GM23338 (cell line): ENCODE results near the gene KLK12. TPM values are rescaled to one million over a fixed set of nuclear protein-coding genes. Genes with fewer than 3 reads are reported as not detected.

Experiments used
- ATAC-seq: fragments of 200-7000 bp; cut with Tn5 transposase; 3 replicates; pipeline ENCODE4 v1.9.1; 2020
- DNase-seq: peaks from one replicate; pipeline ENCODE4 v3.0.0-alpha.2; 2015; ENCODE audit warnings: low spot score
- H2AFZ ChIP-seq: fragments of 200-600 bp; sonication (generic); 2 replicates; pipeline ENCODE4 v1.8.0; 2016; ENCODE audit warnings: antibody characterized with exemption, mild to moderate bottlenecking, moderate library complexity
- H3F3A ChIP-seq: fragments of 200-600 bp; sonication (generic); replicated peaks from 2 replicates; pipeline ENCODE4 v1.8.0; 2017; ENCODE audit warnings: antibody characterized with exemption, mixed run types, low read depth
- H3K27ac ChIP-seq: fragments of 200-600 bp; sonication (generic); 2 replicates; pipeline ENCODE4 v1.6.1; 2016; ENCODE audit warnings: low read depth
- H3K27me3 ChIP-seq: fragments of 200-600 bp; sonication (generic); 2 replicates; pipeline ENCODE4 v1.8.0; 2016; ENCODE audit warnings: mild to moderate bottlenecking, mixed run types, moderate library complexity; ENCODE audit not compliant: insufficient read depth
- H3K36me3 ChIP-seq: fragments of 200-600 bp; sonication (generic); 2 replicates; pipeline ENCODE4 v1.8.0; 2016; ENCODE audit warnings: mild to moderate bottlenecking; ENCODE audit not compliant: insufficient read depth
- H3K4me1 ChIP-seq: fragments of 200-600 bp; sonication (generic); 2 replicates; pipeline ENCODE4 v1.8.0; 2016; ENCODE audit warnings: mild to moderate bottlenecking, moderate library complexity; ENCODE audit not compliant: insufficient read depth
- H3K4me2 ChIP-seq: fragments of 200-600 bp; sonication (generic); 2 replicates; pipeline ENCODE4 v1.7.1; 2017; ENCODE audit warnings: mixed run types
- H3K4me3 ChIP-seq: fragments of 200-600 bp; sonication (generic); 2 replicates; pipeline ENCODE4 v1.6.1; 2016; ENCODE audit warnings: mixed run types
- H3K79me2 ChIP-seq: fragments of 200-600 bp; sonication (generic); replicated peaks from 2 replicates; pipeline ENCODE4 v1.8.0; 2017; ENCODE audit warnings: mild to moderate bottlenecking; ENCODE audit not compliant: insufficient read depth
- H3K9me2 ChIP-seq: fragments of 200-600 bp; sonication (generic); 2 replicates; pipeline ENCODE4 v1.8.0; 2017; ENCODE audit not compliant: insufficient read depth
- H4K20me1 ChIP-seq: fragments of 200-600 bp; sonication (generic); replicated peaks from 2 replicates; pipeline ENCODE4 v1.8.0; 2017; ENCODE audit warnings: mild to moderate bottlenecking; ENCODE audit not compliant: insufficient read depth
- H3K27ac Mint-ChIP-seq: 2 replicates; pipeline ENCODE4 v1.8.0; 2020; ENCODE audit warnings: inconsistent platforms, mild to moderate bottlenecking, moderate library complexity, mixed read lengths
- H3K27me3 Mint-ChIP-seq: 3 replicates; pipeline ENCODE4 v1.8.0; 2022; ENCODE audit warnings: low read depth, mild to moderate bottlenecking, moderate library complexity, mixed read lengths, inconsistent platforms; ENCODE audit not compliant: insufficient read depth, poor library complexity
- H3K36me3 Mint-ChIP-seq: 3 replicates; pipeline ENCODE4 v1.8.0; 2021; ENCODE audit warnings: low read depth, mild to moderate bottlenecking, inconsistent platforms, moderate library complexity, mixed read lengths
- H3K4me1 Mint-ChIP-seq: 3 replicates; pipeline ENCODE4 v1.8.0; 2020; ENCODE audit warnings: mild to moderate bottlenecking, inconsistent platforms, mixed read lengths
- H3K4me3 Mint-ChIP-seq: 3 replicates; pipeline ENCODE4 v1.8.0; 2021; ENCODE audit warnings: moderate library complexity, mild to moderate bottlenecking, inconsistent platforms, mixed read lengths
- H3K9me3 Mint-ChIP-seq: 3 replicates; pipeline ENCODE4 v1.8.0; 2020; ENCODE audit warnings: moderate library complexity, mild to moderate bottlenecking, inconsistent platforms, mixed read lengths
- CREB1 ChIP-seq: fragments of 250-450 bp; sonication (Bioruptor Pico); IDR thresholded peaks from 2 replicates; pipeline ENCODE4 v1.5.0; 2020; ENCODE audit warnings: low read depth, mild to moderate bottlenecking, moderate library complexity
- EZH2phosphoT487 ChIP-seq: fragments of 200-600 bp; sonication (generic); IDR thresholded peaks from one replicate; pipeline ENCODE4 v1.8.1; 2018; ENCODE audit warnings: antibody characterized with exemption; ENCODE audit not compliant: unreplicated experiment
- JUNB ChIP-seq: IDR thresholded peaks from one replicate; pipeline ENCODE4 v1.6.1; 2016; ENCODE audit warnings: antibody characterized with exemption; ENCODE audit not compliant: unreplicated experiment
- POLR2AphosphoS5 ChIP-seq: IDR thresholded peaks from 2 replicates; pipeline ENCODE4 v1.6.1; 2016; ENCODE audit warnings: antibody characterized with exemption, low read depth
- STAT1 ChIP-seq: IDR thresholded peaks from one replicate; pipeline ENCODE4 v1.6.1; 2016; ENCODE audit warnings: antibody characterized with exemption; ENCODE audit not compliant: unreplicated experiment
- ZNF114 ChIP-seq: fragments of 250-450 bp; sonication (Bioruptor Pico); IDR thresholded peaks from 2 replicates; pipeline ENCODE4 v1.5.0; 2020; ENCODE audit warnings: mild to moderate bottlenecking, moderate library complexity
- ZNF462 ChIP-seq: fragments of 250-450 bp; sonication (Bioruptor Pico); IDR thresholded peaks from 2 replicates; pipeline ENCODE4 v1.5.0; 2020; ENCODE audit warnings: mild to moderate bottlenecking, moderate library complexity
- polyA plus RNA-seq: library from polyadenylated mRNA; unstranded; fragments of >200 nt; fragmentation: Nextera tagmentation; extraction: Ambion mirVana; gene quantifications from 2 replicates; pipeline ENCODE4 v1.2.1, GENCODE V29; 2016
- total RNA-seq: library from RNA; depleted of rRNA; stranded (reverse); fragments of >200 nt; shearing (Covaris generic); gene quantifications from 2 replicates; pipeline ENCODE4 v1.2.3, GENCODE V29; 2014
- TF ChIP-seq, protein P1 (sequence below): IDR thresholded peaks from one replicate; pipeline ENCODE4 v1.6.1; 2018; ENCODE audit warnings: antibody characterized with exemption; ENCODE audit not compliant: unreplicated experiment

The KLK12 gene
- total and polyA plus RNA-seq, 2 experiments from 2014 or later, result not detected

GRCh38 chr19:51027873-51028272 is 6.9 kb downstream of the KLK12 start (continued):
- TF ChIP-seq CREB1 (CRISPR knock-in tag) (no peak), ZNF462 (CRISPR knock-in tag) (no peak), STAT1 (no peak), ZNF114 (CRISPR knock-in tag) (no peak)

DNA sequence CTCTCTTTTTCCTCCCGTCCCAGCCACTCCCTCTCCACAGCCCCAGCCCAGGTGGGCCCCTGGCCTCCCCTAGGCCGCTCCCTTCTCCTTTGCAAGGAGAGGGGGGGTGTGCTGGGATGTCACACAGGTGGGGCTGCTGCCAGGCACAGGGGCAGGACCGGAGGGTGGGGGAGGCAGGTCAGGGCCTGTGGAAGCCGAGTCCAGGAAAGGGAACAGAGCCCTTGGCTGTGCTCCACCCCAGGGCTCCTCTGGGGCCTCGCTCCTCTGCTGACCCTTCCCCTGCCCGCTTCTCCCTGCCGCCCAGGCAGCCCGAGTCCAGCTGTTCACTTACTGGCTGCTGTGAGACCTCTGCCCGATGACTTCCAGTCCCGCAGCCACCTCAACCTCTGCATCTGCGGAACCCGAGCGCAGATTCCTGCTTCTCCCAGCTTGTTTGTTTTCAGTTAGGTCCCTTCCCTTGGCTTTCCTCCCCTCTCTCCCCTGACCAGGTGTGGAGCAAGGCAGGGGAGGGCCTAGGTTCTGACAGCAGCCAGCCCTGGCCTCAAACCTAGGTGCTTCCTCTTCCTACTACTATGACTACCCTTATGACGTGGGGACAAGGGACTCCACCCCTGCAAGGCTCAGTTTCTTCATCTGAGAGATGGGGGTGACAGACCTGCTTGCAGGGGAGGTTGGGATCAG is 7.5 kb downstream of the KLK12 start:
- H3K27me3 ChIP-seq, result no peaks in the 10 kb centered on the region
- no peaks in the 10 kb centered on the region for H3K36me3 ChIP-seq
- H3F3A ChIP-seq, result no peaks in the 10 kb centered on the region
- DNase-seq (no peak), ATAC-seq (peak; percentile 19; the same call in 2 of the 3 replicates)
- Mint-ChIP-seq H3K27ac (no peak overlapping the region), H3K9me3 (no peaks in the 10 kb centered on the region; the same call in 2 of the 3 replicates), H3K36me3 (peaks cover 3% of the 10 kb centered on the region; the same call in 1 of the 3 replicates), H3K4me1 (peaks cover 39% of the 10 kb centered on the region), H3K4me3 (no peak overlapping the region; the same call in 2 of the 3 replicates), H3K27me3 (peaks cover 24% of the 10 kb centered on the region)
- H3K4me1 ChIP-seq, result no peaks in the 10 kb centered on the region; the same call in 1 of the 2 replicates
- no peak overlapping the region for H3K27ac ChIP-seq
- no peak overlapping the region for H3K4me2 ChIP-seq
- H4K20me1 ChIP-seq, result no peaks in the 10 kb centered on the region
- H3K9me2 ChIP-seq, result peaks cover 7% of the 10 kb centered on the region; the same call in 1 of the 2 replicates
- no peak overlapping the region for H3K4me3 ChIP-seq
- H2AFZ ChIP-seq, result no peak overlapping the region; the same call in 1 of the 2 replicates
- TF ChIP-seq JUNB, result no peak
- no peak for TF ChIP-seq STAT1
- TF ChIP-seq EZH2phosphoT487, result no peak
- no peak for TF ChIP-seq POLR2AphosphoS5
- TF ChIP-seq, protein P1, sequence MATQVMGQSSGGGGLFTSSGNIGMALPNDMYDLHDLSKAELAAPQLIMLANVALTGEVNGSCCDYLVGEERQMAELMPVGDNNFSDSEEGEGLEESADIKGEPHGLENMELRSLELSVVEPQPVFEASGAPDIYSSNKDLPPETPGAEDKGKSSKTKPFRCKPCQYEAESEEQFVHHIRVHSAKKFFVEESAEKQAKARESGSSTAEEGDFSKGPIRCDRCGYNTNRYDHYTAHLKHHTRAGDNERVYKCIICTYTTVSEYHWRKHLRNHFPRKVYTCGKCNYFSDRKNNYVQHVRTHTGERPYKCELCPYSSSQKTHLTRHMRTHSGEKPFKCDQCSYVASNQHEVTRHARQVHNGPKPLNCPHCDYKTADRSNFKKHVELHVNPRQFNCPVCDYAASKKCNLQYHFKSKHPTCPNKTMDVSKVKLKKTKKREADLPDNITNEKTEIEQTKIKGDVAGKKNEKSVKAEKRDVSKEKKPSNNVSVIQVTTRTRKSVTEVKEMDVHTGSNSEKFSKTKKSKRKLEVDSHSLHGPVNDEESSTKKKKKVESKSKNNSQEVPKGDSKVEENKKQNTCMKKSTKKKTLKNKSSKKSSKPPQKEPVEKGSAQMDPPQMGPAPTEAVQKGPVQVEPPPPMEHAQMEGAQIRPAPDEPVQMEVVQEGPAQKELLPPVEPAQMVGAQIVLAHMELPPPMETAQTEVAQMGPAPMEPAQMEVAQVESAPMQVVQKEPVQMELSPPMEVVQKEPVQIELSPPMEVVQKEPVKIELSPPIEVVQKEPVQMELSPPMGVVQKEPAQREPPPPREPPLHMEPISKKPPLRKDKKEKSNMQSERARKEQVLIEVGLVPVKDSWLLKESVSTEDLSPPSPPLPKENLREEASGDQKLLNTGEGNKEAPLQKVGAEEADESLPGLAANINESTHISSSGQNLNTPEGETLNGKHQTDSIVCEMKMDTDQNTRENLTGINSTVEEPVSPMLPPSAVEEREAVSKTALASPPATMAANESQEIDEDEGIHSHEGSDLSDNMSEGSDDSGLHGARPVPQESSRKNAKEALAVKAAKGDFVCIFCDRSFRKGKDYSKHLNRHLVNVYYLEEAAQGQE, result no peak
- no peaks in the 10 kb centered on the region for H3K79me2 ChIP-seq
